NCI-H345 treated with DMSO at 0.1 percent for 48 hours (cell line): ENCODE measurements around the gene DCT.
"Not testable (repeated sequence)": the region's sequence is repeated elsewhere in the genome, so short reads cannot be mapped to it uniquely, and the experiment has no call there.

Experiments
- DNase-seq: peaks from one replicate; lab custom pipeline; 2025; ENCODE audit not compliant: unreplicated experiment; lab: John Stamatoyannopoulos, UW

DCT gene

DNA sequence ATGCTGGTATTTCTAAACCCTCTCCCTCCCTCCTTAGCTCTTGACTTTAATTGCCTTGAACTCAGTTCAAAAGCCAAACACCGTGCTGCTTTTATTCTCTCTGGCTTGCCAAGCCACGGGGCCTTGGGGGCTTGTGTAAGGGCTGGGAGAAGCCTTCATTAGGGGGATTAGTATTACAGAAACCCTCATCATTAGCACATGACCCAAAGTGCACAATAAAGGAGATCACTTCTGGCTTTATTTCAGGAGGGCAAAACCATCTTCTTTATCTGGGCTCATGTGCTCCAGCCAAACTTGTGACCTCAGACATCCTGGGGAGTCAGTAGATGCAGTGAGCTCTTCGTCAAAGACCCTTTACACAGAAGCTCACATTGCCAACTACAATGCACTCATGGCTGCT, at the start of gene DCT:
TSS of gene DCT (minus strand) at position 67 of the 400 bp plus-strand sequence. CDS start 427 bp downstream, outside the sequence.
- DNase-seq = no peak

DNA sequence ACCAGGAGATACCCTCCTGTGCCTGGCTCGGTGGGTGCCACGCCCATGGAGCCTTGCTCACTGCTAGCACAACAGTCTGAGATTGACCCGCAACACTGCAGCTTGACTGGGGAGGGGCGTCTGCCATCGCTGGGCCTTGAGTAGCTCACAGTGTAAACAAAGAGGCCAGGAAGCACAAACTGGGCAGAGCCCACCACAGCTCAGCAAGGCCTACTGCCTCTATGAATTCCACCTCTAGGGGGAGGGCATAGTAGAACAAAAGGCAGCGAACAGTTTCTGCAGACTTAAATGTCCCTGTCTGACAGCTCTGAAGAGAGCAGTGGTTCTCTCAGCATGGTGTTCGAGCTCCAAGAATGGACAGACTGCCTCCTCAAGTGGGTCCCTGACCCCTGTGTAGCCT, 47.5 kb upstream of the DCT start:
- DNase-seq = not testable (repeated sequence)

DNA sequence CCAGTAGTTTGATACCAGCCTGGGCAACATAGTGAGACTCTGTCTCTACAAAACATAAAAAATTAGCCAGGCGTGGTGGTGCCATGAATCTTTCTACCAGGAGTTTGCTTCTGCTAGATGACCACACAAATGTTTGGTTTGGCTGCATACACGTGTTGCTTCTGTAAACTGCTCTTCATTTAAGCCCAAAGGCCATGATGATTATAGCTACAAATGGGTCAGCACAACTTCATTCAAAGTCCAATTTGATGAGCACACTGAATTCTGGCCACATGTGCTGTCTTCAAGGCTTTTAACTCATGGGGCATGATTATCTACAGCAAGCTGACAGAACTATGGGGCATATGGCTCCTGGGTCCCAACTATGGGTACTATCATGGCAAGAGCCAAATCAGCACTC, 46.3 kb upstream of the DCT start:
- no peak for DNase-seq

DNA sequence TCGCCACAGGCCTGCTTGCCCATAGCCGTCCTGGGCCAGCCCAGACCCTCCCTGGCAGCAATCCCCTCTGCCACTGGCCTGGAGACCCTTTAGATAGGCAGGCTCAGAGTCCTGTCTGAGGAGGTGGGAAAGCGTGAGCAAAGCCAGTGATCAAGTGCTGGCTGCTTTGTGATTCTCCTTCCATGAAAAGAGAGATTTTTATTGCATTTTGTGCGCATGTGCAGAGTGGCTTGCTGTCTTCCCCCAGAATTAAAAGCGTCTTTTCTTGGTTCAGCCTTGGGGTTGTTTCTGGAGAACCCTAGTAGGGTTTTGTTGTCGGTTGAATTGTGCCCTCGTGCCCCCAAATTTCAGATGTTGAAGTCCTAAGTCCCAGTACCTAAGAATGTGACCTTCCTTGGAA, 44.9 kb upstream of the DCT start:
- DNase-seq = no peak

DNA sequence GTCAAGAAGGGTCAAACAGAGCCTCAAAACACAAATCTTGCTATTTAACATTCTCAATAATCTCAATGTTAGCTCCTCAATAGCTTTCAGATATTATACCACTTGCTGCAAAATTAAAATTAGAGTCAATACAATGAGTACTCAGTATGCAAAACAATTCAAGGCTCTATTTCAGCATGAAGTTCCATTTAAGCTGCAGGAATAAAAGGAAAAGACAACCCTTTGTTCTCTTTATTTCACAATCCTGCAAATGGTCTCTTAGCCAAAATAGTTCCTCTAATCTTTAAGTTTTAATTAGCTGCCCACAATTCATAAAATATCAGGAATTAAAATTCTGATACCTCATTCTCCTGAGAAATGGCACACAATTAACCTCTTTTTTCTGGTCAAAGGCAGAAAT, 40.5 kb upstream of the DCT start:
- no peak for DNase-seq

DNA sequence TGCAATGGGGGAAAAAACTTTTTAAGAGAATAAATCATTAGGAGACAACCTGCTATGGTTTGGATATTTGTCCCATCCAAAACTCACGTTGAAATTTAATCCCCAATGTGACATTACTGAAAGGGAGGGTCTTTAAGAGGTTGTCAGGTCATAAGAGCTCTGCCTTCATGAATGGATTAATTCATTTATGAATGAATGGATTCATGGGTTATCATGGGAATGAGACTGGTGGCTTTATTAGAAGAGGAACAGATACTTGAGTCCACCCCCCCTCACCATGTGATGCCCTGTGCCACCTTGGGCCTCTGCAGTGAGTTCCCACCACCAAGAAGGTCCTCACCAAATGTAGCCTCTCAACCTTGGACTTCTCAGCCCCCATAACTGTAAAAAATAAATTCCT, 37.0 kb upstream of the DCT start:
- DNase-seq = no peak

DNA sequence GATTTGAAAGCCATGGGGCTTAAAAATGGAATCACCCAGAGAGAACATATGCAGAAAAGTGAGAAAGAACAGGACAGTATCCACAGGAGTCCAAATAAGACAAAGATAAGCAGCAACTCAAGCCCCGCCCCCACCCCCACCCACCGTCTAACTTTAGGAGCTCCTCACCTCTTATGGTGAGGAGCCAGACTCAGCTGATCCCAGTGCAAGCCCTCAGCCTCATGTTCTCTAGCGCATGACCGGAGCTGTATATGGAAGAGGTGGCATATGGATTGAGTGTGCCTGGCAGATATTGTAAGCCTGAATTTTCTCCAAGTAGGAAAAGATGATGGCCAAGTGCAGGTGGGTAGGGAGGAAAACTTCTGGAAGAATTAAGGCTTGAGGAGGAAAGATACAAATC, 36.4 kb upstream of the DCT start:
- DNase-seq = no peak

DNA sequence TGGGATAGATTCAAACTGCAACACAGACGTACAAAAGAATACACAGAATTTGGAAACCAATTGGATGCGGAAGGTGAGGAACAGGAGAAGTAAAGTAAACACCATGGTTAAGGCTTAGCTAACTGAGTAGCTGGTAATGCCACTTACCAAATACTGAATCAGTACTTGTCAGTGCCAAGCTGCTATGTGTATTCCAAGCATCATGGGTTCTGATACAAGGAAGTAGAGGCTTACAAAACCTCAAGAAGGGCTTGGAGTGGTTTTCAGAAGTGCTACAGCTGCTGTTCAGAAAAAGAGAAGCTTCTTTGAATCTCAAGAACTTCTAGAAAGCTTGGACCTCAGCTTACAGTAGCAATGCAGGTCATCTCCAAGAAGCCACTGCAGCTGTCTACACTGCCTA, 35.9 kb upstream of the DCT start:
- no peak for DNase-seq

DNA sequence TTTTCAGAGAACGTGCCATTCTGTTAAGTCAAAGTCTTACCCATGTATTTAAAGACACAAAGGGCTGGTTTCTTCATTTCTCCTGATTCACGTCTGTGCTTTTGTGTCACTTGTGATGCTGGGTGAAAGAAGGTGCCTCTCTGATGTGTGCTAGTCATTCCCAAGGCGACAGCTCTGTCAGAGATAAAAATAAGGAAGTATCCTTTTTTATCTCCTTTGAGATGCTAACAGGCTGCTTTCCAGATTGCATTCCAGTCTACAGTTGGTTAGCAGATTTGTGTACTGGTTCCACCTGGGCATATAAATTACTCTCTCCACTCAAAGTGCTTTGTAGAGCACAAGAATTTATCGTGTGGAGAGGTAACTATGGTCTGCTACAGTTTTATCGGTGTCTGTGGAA, 33.5 kb upstream of the DCT start:
- DNase-seq = no peak

DNA sequence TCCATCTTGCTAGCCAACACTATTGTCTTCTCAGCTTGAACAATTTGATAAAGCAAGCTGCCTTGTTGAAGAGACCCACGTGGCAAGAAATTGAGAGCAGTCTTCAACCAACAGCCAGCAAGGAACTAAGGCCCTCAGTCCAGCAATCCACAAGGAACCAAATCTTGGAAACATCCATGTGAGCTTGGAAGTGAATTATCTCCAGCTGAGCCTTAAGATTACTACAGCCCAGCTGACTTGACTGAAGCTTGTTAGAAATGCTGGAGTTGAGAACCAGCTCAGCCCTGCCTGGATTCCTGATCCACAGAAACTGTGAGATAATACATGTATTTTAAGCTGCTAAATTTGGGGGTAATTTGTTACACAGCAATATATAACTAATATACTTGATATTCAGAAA, 26.2 kb upstream of the DCT start:
- no peak for DNase-seq

DNA sequence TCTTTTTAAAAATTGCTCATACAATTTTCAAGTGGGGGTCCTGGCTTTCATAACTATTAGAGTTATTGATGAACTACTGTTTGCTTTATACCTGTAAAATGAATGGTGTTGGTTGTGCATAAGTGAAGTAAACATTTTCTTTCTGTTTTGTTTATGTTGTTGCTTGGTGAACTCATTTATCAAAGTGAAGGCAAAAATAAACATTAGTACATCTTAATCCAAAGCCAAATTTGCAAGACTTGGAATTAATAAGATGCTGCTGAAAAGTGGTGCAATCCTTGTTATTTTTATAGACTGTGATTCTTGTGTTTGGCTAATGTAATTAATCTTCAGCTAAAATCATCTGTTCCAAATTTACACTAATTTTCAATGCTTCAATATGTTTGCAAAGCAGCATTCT, 24.4 kb upstream of the DCT start:
- no peak for DNase-seq

DNA sequence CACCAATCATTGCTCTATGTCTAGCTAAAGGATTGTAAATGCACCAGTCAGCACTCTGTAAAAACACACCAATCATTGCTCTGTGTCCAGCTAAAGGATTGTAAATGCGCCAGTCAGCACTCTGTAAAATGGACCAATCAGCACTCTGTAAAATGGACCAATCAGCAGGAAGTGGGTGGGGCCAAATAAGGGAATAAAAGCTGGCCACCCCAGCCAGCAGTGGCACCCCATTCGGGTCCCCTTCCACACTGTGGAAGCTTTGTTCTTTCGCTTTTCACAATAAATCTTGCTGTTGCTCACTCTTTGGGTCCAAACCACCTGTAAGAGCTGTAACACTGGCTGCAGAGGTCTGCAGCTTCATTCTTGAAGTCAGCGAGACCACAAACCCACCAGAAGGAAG, 19.3 kb upstream of the DCT start:
- not testable (repeated sequence) for DNase-seq

DNA sequence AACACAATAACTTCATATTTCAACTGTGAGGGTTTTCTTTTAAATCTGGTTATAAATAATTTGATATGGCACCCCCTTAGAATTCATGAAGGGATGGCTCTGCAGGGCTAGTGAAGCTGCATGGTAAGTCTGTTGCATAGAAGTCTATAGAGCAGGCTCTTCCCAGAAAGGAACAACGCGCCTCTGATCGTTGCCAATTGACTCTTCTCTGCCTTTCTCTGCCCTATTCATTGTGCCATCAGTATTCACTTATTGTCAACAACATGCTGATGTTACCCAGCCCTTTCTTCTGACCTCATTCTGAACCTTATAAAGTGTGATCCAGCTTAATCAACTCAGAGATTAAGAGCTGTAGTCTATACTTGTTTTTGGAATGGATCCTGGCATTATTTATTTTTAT, 16.3 kb upstream of the DCT start:
- DNase-seq = no peak

DNA sequence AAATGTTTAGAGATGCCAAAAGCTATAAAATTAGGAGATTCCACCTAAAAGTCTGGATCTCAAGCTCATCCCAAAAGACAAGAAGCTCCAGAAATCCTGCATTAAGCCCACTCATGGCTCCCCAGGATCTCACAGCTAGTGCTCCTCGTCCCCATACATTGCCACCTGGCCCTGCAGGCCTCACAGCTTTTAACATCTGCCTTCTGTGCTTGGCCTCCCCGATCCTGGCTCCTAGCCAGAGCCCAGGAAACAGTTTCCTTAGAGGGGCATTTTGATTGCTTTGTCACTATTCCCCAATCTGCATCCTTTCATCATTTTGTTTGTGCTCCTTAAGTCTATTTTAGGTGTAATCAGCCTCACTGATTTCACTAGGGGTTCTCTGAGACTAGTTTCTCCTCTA, 14.5 kb upstream of the DCT start:
- peak; percentile 72 for DNase-seq

DNA sequence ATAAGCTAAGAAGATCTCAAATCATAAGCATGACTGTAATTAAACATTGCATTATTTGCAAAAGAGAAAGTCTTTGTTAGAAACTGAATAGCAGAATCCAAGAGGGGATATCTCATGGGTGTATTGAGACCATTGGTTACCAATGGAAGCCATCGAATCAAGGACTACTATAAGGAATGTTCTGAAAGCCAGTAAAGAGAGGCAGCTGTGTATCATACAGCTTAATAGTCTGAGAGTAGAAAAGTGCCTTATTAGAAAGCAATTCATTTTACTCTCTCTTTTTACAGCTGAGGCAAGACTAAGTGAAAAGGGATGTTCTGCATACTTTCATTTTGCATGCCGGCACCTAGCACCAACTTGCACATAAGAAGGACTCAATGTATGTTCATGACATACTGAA, 7.6 kb upstream of the DCT start:
- DNase-seq = no peak

DNA sequence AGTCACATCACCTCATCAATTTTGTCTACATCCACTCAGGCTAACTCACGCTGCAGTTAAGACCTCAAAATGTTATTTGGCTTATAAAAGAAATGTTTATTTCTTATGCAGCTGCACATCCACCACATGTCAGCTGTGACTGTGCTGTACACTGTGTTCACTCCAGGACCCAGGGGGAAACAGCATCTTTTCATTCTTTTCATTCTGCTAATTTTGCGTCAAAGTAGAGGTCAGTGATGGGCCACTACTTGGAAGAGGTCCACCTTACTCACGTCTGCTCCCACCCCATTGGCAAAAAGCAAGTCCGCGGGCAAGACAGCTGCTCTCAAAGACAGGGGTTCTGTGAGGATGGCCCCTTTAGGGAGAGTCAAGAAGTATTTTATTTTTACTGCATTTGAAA, 4.5 kb upstream of the DCT start:
- no peak for DNase-seq

DNA sequence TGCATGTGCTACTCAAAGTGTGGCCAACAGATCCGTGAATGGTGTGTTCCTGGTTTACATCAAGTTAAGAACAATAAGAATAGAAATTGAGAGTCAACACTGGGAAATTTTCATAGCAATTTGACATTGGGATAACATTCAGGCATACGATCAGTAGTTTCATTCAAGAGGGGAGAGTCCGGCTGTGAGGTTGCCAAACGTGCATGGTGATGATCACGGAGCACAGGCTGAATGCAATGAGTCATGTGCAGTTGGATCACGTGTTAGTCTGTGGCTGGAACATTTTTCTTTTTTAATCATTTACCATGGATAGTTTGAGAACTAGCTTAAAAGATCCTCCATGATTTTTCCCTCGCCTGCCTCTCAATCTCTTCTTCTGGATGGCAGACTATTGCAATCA, 2.5 kb upstream of the DCT start:
- no peak for DNase-seq

DNA sequence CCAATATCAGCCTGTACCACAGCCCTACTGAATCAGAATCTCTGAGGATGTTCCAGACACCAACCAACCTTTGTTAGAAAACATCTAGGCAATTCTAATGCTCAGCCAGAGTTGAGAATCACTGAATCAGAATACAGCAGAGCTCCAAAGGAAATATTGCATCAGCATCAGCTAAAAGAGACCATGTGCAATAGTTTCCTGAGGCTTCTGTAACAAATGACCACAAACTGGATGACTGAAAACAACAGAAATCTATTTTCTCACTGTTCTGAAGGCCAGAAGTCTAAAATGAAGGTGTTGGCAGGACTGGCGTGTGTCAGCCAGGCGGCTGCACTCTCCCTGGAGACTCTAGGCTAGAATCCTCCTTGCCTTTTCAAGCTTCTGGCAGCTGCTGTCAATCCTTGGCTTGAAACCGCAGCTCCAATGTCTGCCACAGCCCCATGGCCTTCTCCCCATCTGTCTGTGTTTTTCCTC, 1.2 kb upstream of the DCT start:
- no peak for DNase-seq

DNA sequence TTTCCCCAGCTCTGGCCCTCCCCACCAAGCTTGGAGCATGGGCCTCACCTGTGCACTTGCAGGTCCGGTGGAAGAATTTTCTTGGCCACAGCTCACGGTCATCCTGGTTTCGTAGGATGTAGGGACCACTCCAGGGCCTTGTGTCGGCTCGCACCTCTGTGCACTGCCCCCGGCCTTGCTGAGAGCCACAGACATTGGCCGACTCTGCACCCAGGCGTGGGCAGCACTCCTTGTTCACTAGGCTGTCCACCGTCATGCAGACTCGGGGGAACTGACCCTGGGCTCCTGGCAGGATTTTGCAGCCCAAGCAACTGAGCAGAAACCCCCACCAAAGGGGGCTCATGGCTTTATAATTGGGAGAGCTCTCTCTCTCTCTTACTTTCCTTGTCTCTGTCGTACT, 569 bp downstream of the DCT start:
- DNase-seq = no peak

DNA sequence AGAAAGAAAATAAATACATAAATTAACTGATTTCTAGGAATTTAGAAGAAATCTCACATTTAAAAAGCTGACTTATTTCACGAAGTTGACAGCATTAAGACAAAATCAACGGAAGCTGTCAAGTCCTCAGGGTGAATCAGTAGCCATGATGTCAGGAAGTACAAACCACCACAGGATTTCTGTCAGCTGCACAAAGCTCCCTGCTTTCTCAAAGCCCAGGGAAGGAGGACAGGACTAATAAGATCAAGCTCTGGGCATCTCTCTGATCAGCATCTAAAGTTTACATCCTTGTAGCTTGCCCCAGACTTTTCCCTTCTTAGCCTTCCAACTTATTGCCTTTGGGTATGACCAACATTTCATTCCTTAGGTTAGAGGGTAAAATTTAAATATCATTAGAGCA, 9.4 kb downstream of the DCT start:
- no peak for DNase-seq

DNA sequence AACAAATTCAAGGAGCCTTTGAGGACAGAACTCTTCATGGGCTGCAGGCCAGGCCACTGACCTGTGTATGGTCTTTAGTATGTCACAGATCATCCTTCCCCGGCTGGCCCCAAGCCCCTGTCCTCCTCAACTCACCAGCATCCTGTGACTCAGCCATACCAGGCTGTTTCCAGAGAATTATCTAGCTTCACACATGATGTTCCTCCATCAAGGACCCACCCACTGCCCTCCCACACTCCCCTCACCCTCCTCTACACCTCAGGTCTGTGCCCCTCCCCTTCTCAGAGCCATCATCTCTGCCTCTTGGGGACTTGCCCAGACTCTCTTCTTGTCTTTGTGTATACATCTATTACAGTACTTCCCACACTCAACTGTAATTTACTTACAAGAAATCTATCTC, 14.7 kb downstream of the DCT start:
- no peak for DNase-seq

DNA sequence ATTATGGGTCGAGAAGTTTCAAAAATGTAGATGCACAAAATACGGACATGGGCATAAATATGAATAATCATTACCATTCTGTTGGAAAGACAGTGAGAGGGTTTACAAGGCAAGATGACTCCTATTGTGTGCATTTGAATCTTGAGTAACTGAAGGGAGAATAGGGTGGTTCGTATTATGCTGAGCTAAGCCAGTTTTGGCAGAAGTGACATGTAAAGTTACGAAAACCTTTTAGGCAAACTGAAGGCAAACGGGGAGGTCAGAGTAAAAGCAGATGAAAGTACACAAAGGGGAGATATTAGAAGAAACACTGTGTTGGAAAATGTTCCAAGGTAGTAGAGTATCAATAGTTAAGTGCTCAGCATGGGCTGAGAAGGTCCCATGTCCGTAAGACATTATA, 16.8 kb downstream of the DCT start:
- DNase-seq = no peak

DNA sequence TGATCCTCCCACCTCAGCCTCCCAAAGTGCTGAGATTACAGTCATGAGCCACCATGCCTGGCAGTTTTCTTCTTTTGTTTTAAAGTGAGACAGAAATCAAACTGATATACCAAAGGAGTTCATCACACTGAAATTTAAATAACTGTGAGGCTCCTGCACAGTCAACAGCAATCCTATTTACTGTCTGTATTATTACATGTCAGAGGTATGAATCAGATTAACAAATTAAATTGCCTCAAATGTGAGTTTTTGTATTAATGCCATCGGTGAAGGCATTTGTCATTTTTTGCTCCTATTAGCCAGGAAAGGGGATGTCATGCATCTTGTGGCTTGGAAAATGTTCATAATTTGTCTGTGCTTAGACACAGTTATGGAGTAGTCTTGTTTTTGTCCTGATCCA, 20.4 kb downstream of the DCT start:
- DNase-seq = no peak

DNA sequence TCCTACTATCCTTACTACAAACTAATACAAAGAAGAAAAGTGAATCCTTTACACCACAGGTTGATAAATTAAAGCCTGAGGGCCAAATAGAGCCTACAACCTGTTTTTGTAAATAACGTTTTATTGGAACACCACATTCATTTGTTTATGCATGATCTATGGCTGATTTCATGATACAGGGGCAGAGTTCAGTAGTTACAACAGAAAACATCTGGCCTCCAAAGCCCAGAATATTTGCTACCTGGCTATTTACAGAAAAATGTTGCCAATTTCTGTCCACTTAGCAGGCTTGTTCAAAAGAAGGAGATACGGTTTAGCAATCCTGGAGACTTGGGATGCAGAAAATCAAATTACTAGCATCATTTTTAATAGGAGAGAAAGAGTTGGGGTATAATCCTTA, 24.1 kb downstream of the DCT start:
- DNase-seq = no peak
